ENCODE measurements around the gene KIAA0930. TPM values are rescaled to one million over a fixed set of nuclear protein-coding genes. Genes with fewer than 3 reads are reported as not detected.
A peak's percentile ranks its signal among the peaks of the same experiment; 100 is the strongest.

The KIAA0930 gene
- polyA plus RNA-seq, 1 of the 3 experiments (the other 2 are of a cell fraction): 80.8 TPM

GRCh38 chr22:45208993-45209838, 31.5 kb downstream of the KIAA0930 start:
- peak; percentile 93 for DNase-seq
- 41% methylated on average over 14 of the region's 29 CpGs for WGBS (ENCODE audit: low lambda C conversion rate)
- H3K4me1 ChIP-seq (ENCODE audit: control insufficient read depth in 1 of 2, insufficient read depth in 2 of 2, low read depth in 1 of 2, low read length in 1 of 2): peaks cover 31 to 47% of the 10 kb centered on the region in 2 experiments
- no peaks in the 10 kb centered on the region for H3K9me2 ChIP-seq
- peak overlapping the region; percentile 43 to 68; a peak in 3 of 4 replicates for H3K27ac ChIP-seq (ENCODE audit: low read depth in 2 of 2, low read length in 1 of 2)
- H3K9ac ChIP-seq: no peak overlapping the region
- peaks cover 30% of the 10 kb centered on the region for H3K79me2 ChIP-seq (ENCODE audit: insufficient read depth)
- no peak overlapping the region for H2AFZ ChIP-seq (ENCODE audit: low read depth)
- H3K4me3 ChIP-seq (ENCODE audit: low read depth in 2 of 2, low read length in 1 of 2): peak overlapping the region in 1 of 2 experiments; percentile 47; a peak in 1 of 4 replicates
- H4K20me1 ChIP-seq (ENCODE audit: insufficient read depth): peaks cover 5% of the 10 kb centered on the region; the same call in 1 of the 2 replicates
- peaks cover 7 to 16% of the 10 kb centered on the region in 2 experiments for H3K36me3 ChIP-seq (replicated peaks in 1 of 2; ENCODE audit: control insufficient read depth in 1 of 2, insufficient read depth in 2 of 2, low read length in 1 of 2)
- CTCF ChIA-PET: interaction anchor here (0.6 to 2.8 kb wide), 48 partner anchors 9 to 368 kb away, joined by 3 to 28 read pairs (median 4); partner anchors contain the start of gene NUP50
- no peaks in the 10 kb centered on the region for H3K27me3 ChIP-seq (ENCODE audit: insufficient read depth)
- H3K4me2 ChIP-seq: 0 out of 2 replicates have a peak overlapping the region, but pooled peaks have one; percentile 8
- POLR2A ChIA-PET: interaction anchor here (1.0 kb wide), 1 partner anchor 10 kb away, joined by 3 read pairs; no protein-coding TSS in a partner anchor
- no peaks in the 10 kb centered on the region for H3K9me3 ChIP-seq
- peaks cover 11% of the 10 kb centered on the region for H3F3A ChIP-seq (replicated peaks; ENCODE audit: insufficient read depth)
- TF ChIP-seq MXI1 (IDR thresholded peaks at IDR 0.05; ENCODE audit: low read depth, low read length) (peak; percentile 72; the same call in 1 of the 2 replicates), SIN3A (IDR thresholded peaks at IDR 0.05; ENCODE audit: borderline replicate concordance, low read depth, low read length) (no peak), JUND (IDR thresholded peaks at IDR 0.05) (peak; percentile 57; the same call in 1 of the 2 replicates), FOXJ3 (CRISPR knock-in tag; IDR thresholded peaks at IDR 0.05) (peak; percentile 63; the same call in 1 of the 2 replicates), GATA2 (CRISPR knock-in tag; IDR thresholded peaks at IDR 0.05) (no peak), FOXM1 (IDR thresholded peaks at IDR 0.05; ENCODE audit: low read depth) (no peak), CHD2 (IDR thresholded peaks at IDR 0.05; ENCODE audit: low read length, partially characterized antibody) (no peak), CTCF (IDR thresholded peaks at IDR 0.05) (peak; percentile 84), FOSL2 (IDR thresholded peaks at IDR 0.05; ENCODE audit: borderline replicate concordance, low read depth) (peak; percentile 72; the same call in 1 of the 2 replicates), USF2 (IDR thresholded peaks at IDR 0.05; ENCODE audit: borderline replicate concordance, low read depth, low read length) (no peak), RXRA (IDR thresholded peaks at IDR 0.05; ENCODE audit: borderline replicate concordance, low read depth) (no peak), TAF1 (IDR thresholded peaks at IDR 0.05; ENCODE audit: borderline replicate concordance, low read depth, low read length) (no peak), RFX5 (IDR thresholded peaks at IDR 0.05; ENCODE audit: low read length) (no peak), RAD21 (IDR thresholded peaks at IDR 0.05; ENCODE audit: low read length) (peak; percentile 25), EZH2phosphoT487 (IDR thresholded peaks at IDR 0.05; ENCODE audit: borderline replicate concordance, low read depth) (no peak), MAX (IDR thresholded peaks at IDR 0.05; ENCODE audit: low read depth) (peak; percentile 89; the same call in 1 of the 2 replicates), EP300 (IDR thresholded peaks at IDR 0.05; ENCODE audit: borderline replicate concordance in 1 of 2, low read depth in 1 of 2, low read length in 1 of 2) (no peak), ZBTB33 (IDR thresholded peaks at IDR 0.05; ENCODE audit: borderline replicate concordance, low read depth) (no peak), NRF1 (IDR thresholded peaks at IDR 0.05; ENCODE audit: low read depth, low read length) (no peak), TEAD4 (IDR thresholded peaks at IDR 0.05; ENCODE audit: borderline replicate concordance, insufficient read depth) (no peak), RCOR1 (IDR thresholded peaks at IDR 0.05; ENCODE audit: low read length) (no peak), GABPA (IDR thresholded peaks at IDR 0.05; ENCODE audit: low read depth) (no peak), NFIC (IDR thresholded peaks at IDR 0.05; ENCODE audit: borderline replicate concordance) (peak; percentile 47)
